Loucy (cell line): ENCODE results near the gene RFC1.

Experiments used
- EZH2phosphoT487 ChIP-seq: fragments of 200-600 bp; IDR thresholded peaks from 2 replicates; pipeline ENCODE4 v1.6.1; 2018; ENCODE audit warnings: antibody characterized with exemption, mild to moderate bottlenecking, moderate library complexity, borderline replicate concordance
- TF ChIP-seq, protein P1 (sequence below): fragments of 200-600 bp; sonication (generic); conservative IDR thresholded peaks from 2 replicates; pipeline ENCODE4 v1.5.1; 2014; ENCODE audit warnings: mild to moderate bottlenecking, antibody characterized with exemption, low read length

DNA sequence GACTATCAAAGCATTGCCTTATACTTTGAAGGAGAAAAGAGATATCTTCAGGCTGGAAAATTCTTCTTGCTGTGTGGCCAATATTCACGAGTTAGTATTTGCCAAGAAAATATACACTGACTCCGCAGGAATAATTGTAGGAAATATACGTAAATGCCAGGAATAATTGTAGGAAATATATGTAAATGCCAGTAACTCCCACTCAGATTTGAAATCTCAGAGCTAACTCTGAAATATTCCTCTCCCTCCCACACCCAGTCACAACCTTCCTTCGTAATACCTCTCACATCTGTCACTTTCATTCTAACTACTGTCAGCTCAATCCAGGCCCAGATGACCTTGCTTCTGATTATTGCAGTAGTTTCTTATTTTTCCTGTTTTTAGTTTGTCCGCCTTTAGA lies 110.3 kb downstream of the RFC1 start:
- TF ChIP-seq, protein P1, sequence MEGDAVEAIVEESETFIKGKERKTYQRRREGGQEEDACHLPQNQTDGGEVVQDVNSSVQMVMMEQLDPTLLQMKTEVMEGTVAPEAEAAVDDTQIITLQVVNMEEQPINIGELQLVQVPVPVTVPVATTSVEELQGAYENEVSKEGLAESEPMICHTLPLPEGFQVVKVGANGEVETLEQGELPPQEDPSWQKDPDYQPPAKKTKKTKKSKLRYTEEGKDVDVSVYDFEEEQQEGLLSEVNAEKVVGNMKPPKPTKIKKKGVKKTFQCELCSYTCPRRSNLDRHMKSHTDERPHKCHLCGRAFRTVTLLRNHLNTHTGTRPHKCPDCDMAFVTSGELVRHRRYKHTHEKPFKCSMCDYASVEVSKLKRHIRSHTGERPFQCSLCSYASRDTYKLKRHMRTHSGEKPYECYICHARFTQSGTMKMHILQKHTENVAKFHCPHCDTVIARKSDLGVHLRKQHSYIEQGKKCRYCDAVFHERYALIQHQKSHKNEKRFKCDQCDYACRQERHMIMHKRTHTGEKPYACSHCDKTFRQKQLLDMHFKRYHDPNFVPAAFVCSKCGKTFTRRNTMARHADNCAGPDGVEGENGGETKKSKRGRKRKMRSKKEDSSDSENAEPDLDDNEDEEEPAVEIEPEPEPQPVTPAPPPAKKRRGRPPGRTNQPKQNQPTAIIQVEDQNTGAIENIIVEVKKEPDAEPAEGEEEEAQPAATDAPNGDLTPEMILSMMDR: no peak
- TF ChIP-seq EZH2phosphoT487: no peak
